Endothelial cell of umbilical vein (primary cell): ENCODE measurements around the gene ZFYVE9. TPM values are rescaled to one million over a fixed set of nuclear protein-coding genes. Genes with fewer than 3 reads are reported as not detected.

Source experiments
- BruUV-seq: library from RNA; stranded (reverse); fragments of 400-500 nt; replicated peaks from 2 replicates; lab custom pipeline; 2021; lab: Mats Ljungman, UMichigan
- CTCF ChIA-PET: fragments of 300-600, 350-600 bp; sonication (Branson Sonifier 250); formaldehyde crosslinking; loops from one replicate; lab custom pipeline; 2021; ENCODE audit warnings: antibody characterized with exemption, inconsistent platforms; lab: Charles Lee
- POLR2A ChIA-PET: fragments of 300-600, 350-600 bp; sonication (Branson Sonifier 250); formaldehyde crosslinking; loops from one replicate; lab custom pipeline; 2021; ENCODE audit warnings: antibody characterized with exemption, inconsistent platforms; lab: Charles Lee
- DNase-seq: peaks from one replicate; pipeline ENCODE4 v3.0.0-alpha.2; 2011; ENCODE audit warnings: low read depth, low spot score
- FAIRE-seq: peaks from 2 replicates; lab custom pipeline; 2011; peaks lifted over from hg19 to GRCh38; lab: Jason Lieb, UNC
- H2AFZ ChIP-seq: 2 replicates; pipeline ENCODE4 v1.6.0; 2012; ENCODE audit warnings: low read depth, low read length, control low read depth, inconsistent platforms
- H3K27ac ChIP-seq: 2 replicates; pipeline ENCODE4 v1.5.1; 2011; ENCODE audit warnings: low read depth, mild to moderate bottlenecking, control low read depth, low read length, moderate library complexity; ENCODE audit not compliant: insufficient read depth
- H3K27me3 ChIP-seq, 2 experiments: 2 replicates each; pipeline versions ENCODE4 v1.6.0 to v1.6.1; 2011; ENCODE audit warnings: low read length in 2 of 2, mixed read lengths in 1 of 2; ENCODE audit not compliant: control insufficient read depth in 2 of 2, insufficient read depth in 2 of 2
- H3K36me3 ChIP-seq, 2 experiments: 2 replicates in 1 of 2; 3 replicates in 1 of 2; pipeline ENCODE4 v1.5.1; 2011; ENCODE audit warnings: low read length in 2 of 2, mild to moderate bottlenecking in 1 of 2, moderate library complexity in 1 of 2; ENCODE audit not compliant: control insufficient read depth in 2 of 2, insufficient read depth in 2 of 2; ENCODE audit errors: extremely low read depth in 1 of 2
- H3K4me1 ChIP-seq: 3 replicates; pipeline ENCODE4 v1.5.1; 2011; ENCODE audit warnings: mild to moderate bottlenecking, low read length; ENCODE audit not compliant: control insufficient read depth, insufficient read depth; ENCODE audit errors: extremely low read depth
- H3K4me2 ChIP-seq: 2 replicates; pipeline ENCODE4 v1.6.1; 2011; ENCODE audit warnings: low read length, control low read depth, mixed read lengths; ENCODE audit not compliant: insufficient read depth
- H3K4me3 ChIP-seq, 3 experiments: fragments of 200-600 bp in 1 of 3; sonication (generic), shearing (Covaris generic) in 1 of 3; replicated peaks in 1 of 3; 2 replicates each; pipeline ENCODE4 v1.5.1; 2011 to 2016; ENCODE audit warnings: control low read depth in 3 of 3, low read length in 3 of 3, mild to moderate bottlenecking in 2 of 3, inconsistent platforms in 1 of 3, low read depth in 1 of 3, moderate library complexity in 1 of 3; ENCODE audit not compliant: insufficient read depth in 1 of 3
- H3K79me2 ChIP-seq: 2 replicates; pipeline ENCODE4 v1.6.0; 2012; ENCODE audit warnings: low read length, inconsistent platforms; ENCODE audit not compliant: control insufficient read depth, insufficient read depth
- H3K9ac ChIP-seq: replicated peaks from 2 replicates; pipeline ENCODE3; 2011; ENCODE audit warnings: low read length, control low read depth; ENCODE audit not compliant: insufficient read depth; ENCODE audit errors: extremely low read depth
- H3K9me1 ChIP-seq: replicated peaks from 3 replicates; pipeline ENCODE4 v1.6.0; 2011; ENCODE audit warnings: mild to moderate bottlenecking, low read length; ENCODE audit not compliant: control insufficient read depth, insufficient read depth; ENCODE audit errors: extremely low read depth
- H3K9me3 ChIP-seq: replicated peaks from 2 replicates; pipeline ENCODE4 v1.5.1; 2012; ENCODE audit warnings: low read length, inconsistent platforms; ENCODE audit not compliant: control insufficient read depth, insufficient read depth
- H4K20me1 ChIP-seq: replicated peaks from 2 replicates; pipeline ENCODE3; 2011; ENCODE audit warnings: mild to moderate bottlenecking, low read length; ENCODE audit not compliant: control insufficient read depth, insufficient read depth; ENCODE audit errors: extremely low read depth
- CTCF ChIP-seq, 2 donors: IDR thresholded peaks; 1 replicate in 1 of 2; 2 replicates in 1 of 2; pipeline ENCODE4 v1.5.1; 2011; ENCODE audit warnings: low read length in 2 of 2, mild to moderate bottlenecking in 2 of 2, moderate library complexity in 2 of 2, control low read depth in 1 of 2, inconsistent platforms in 1 of 2, low read depth in 1 of 2; ENCODE audit not compliant: insufficient read depth in 1 of 2; ENCODE audit errors: extremely low read depth in 1 of 2
- EZH2 ChIP-seq: IDR thresholded peaks from 2 replicates; pipeline ENCODE4 v1.6.1; 2012; ENCODE audit warnings: borderline replicate concordance, low read depth, mild to moderate bottlenecking, moderate library complexity, low read length, inconsistent platforms; ENCODE audit not compliant: severe bottlenecking
- FOS ChIP-seq: IDR thresholded peaks from 2 replicates; pipeline ENCODE4 v1.6.1; 2011; ENCODE audit warnings: mild to moderate bottlenecking, low read length, moderate library complexity, borderline replicate concordance; ENCODE audit not compliant: insufficient read depth
- GATA2 ChIP-seq: IDR thresholded peaks from 2 replicates; pipeline ENCODE4 v1.7.0; 2011; ENCODE audit warnings: low read depth, mild to moderate bottlenecking, moderate library complexity, mixed read lengths, low read length; ENCODE audit not compliant: insufficient read length, insufficient read depth
- JUN ChIP-seq: IDR thresholded peaks from 2 replicates; pipeline ENCODE4 v1.6.1; 2011; ENCODE audit warnings: borderline replicate concordance, low read depth; ENCODE audit not compliant: insufficient read length, insufficient read depth
- MAX ChIP-seq: IDR thresholded peaks from 2 replicates; pipeline ENCODE4 v1.6.1; 2011; ENCODE audit not compliant: insufficient read depth, insufficient read length
- MYC ChIP-seq: IDR thresholded peaks from one replicate; pipeline ENCODE4 v1.6.1; 2011; ENCODE audit warnings: mild to moderate bottlenecking, low read depth, low read length
- POLR2A ChIP-seq: IDR thresholded peaks from 2 replicates; pipeline ENCODE4 v1.6.1; 2012; ENCODE audit warnings: low read depth, mild to moderate bottlenecking, control low read depth, low read length
- POLR2AphosphoS5 ChIP-seq: IDR thresholded peaks from 2 replicates; pipeline ENCODE4 v1.6.1; 2012; ENCODE audit warnings: low read depth, mild to moderate bottlenecking, control low read depth, low read length, moderate library complexity; ENCODE audit not compliant: insufficient read depth
- dilution Hi-C: fragments of 300-500 bp; cut with MboI; formaldehyde crosslinking; loops from one replicate; pipeline ENCODE4 v1.15.0; 2019; ENCODE audit warnings: low sequenced_read_pairs; ENCODE audit not compliant: extremely low pct_ligation_motif_present
- intact Hi-C: fragments of 100-400 bp; cut with micrococcal nuclease; formaldehyde crosslinking; loops from one replicate; pipeline ENCODE4 v1.10.0; 2022
- polyA plus RNA-seq, 4 experiments: library from polyadenylated mRNA; depleted of rRNA in 3 of 4; stranded (reverse) in 3 of 4; unstranded in 1 of 4; fragments of >200 nt; gene quantifications; 2 replicates each; pipeline versions ENCODE4 v1.2.1 to v1.2.3, GENCODE V29; 2011 to 2012; ENCODE audit warnings: missing spikeins in 1 of 4
- total RNA-seq: library from RNA; stranded (reverse); gene quantifications from 2 replicates; pipeline ENCODE4 v1.2.3, GENCODE V29; 2021

The ZFYVE9 gene
- total and polyA plus RNA-seq, 2 donors (not counting 3 experiments of a cell fraction or from before 2014, with no cell fraction given) = 4.1 to 16.8 TPM

GRCh38 chr1:52306227-52307006 is 164.5 kb downstream of the ZFYVE9 start:
- no peak overlapping the region for H2AFZ ChIP-seq
- CTCF ChIA-PET = interaction anchor here (0.6 to 1.0 kb wide), 5 partner anchors 10 to 226 kb away, joined by 3 to 5 read pairs (median 3); no protein-coding TSS in a partner anchor
- H4K20me1 ChIP-seq = no peaks in the 10 kb centered on the region
- BruUV-seq = no TSS peak
- H3K9me1 ChIP-seq = no peaks in the 10 kb centered on the region
- no peak for FAIRE-seq
- intact Hi-C loops = no loop called here
- dilution Hi-C loops = no loop called here
- no peak overlapping the region for H3K27ac ChIP-seq
- DNase-seq = no peak
- POLR2A ChIA-PET = no interaction called here
- H3K9me3 ChIP-seq = no peaks in the 10 kb centered on the region
- no peaks in the 10 kb centered on the region for H3K79me2 ChIP-seq
- TF ChIP-seq MAX = no peak
- no peak for TF ChIP-seq GATA2
- no peak for TF ChIP-seq POLR2AphosphoS5
- no peak for TF ChIP-seq FOS
- no peak for TF ChIP-seq EZH2
- no peak for TF ChIP-seq CTCF (IDR thresholded peaks at IDR 0.05; ENCODE audit: extremely low read depth in 1 of 2, insufficient read depth in 1 of 2, low read depth in 1 of 2, low read length in 2 of 2)
- no peak for TF ChIP-seq JUN
- TF ChIP-seq POLR2A = no peak
- TF ChIP-seq MYC = no peak
- H3K9ac ChIP-seq = no peak overlapping the region
- no peak overlapping the region for H3K4me3 ChIP-seq
- H3K36me3 ChIP-seq = peaks cover 0 to 4% of the 10 kb centered on the region in 2 experiments
- H3K27me3 ChIP-seq = no peaks in the 10 kb centered on the region
- no peak overlapping the region for H3K4me2 ChIP-seq
- H3K4me1 ChIP-seq = no peaks in the 10 kb centered on the region
